Type B pancreatic cell (in vitro differentiated cells): Measurements from ENCODE around the gene IL21R. TPM values are rescaled to one million over a fixed set of nuclear protein-coding genes. Genes with fewer than 3 reads are reported as not detected.

Experiments used
- DNase-seq: peaks from one replicate; pipeline ENCODE4 v3.0.0; 2021; ENCODE audit warnings: mixed read lengths; ENCODE audit not compliant: unreplicated experiment; ENCODE audit errors: extremely low spot score
- H3K27ac Mint-ChIP-seq: 2 replicates; pipeline ENCODE4 v1.8.0; 2021; ENCODE audit warnings: mild to moderate bottlenecking, mixed read lengths
- H3K27me3 Mint-ChIP-seq: 2 replicates; pipeline ENCODE4 v1.8.0; 2021; ENCODE audit warnings: mixed read lengths
- H3K36me3 Mint-ChIP-seq: 2 replicates; pipeline ENCODE4 v1.8.0; 2021; ENCODE audit warnings: mixed read lengths
- H3K4me1 Mint-ChIP-seq: one replicate; pipeline ENCODE4 v1.8.0; 2021; ENCODE audit warnings: mixed read lengths; ENCODE audit not compliant: unreplicated experiment
- H3K4me3 Mint-ChIP-seq: 2 replicates; pipeline ENCODE4 v1.8.0; 2021; ENCODE audit warnings: mild to moderate bottlenecking, mixed read lengths
- H3K9me3 Mint-ChIP-seq: 2 replicates; pipeline ENCODE4 v1.8.0; 2021; ENCODE audit warnings: mixed read lengths
- CTCF ChIP-seq: fragments of 200-600 bp; sonication (generic); conservative IDR thresholded peaks from 2 replicates; pipeline ENCODE4 v1.5.0; 2021; ENCODE audit warnings: antibody characterized with exemption, mild to moderate bottlenecking
- long read RNA-seq: library from polyadenylated mRNA; unstranded; transcript quantifications from one replicate; pipeline ENCODE4 v2.0.0, GENCODE V29; 2020
- total RNA-seq: library from RNA; stranded (reverse); gene quantifications from 2 replicates; pipeline ENCODE4 v1.2.1, GENCODE V29; 2021; ENCODE audit warnings: low replicate concordance

Gene IL21R
- total RNA-seq, result 0.29 TPM in 1 of 2 replicates, not detected in the other
- long read RNA-seq, result 0 reads

GRCh38 chr16:27401768-27402568 lies at the start of gene IL21R:
Gene IL21R, plus strand, starts transcription at chr16:27402174. Its CDS starts 27,898 bp downstream, at chr16:27430072.
- DNase-seq, result no peak
- Mint-ChIP-seq H3K4me3 (no peak within 1 kb of the TSS), H3K4me1 (no peaks in the 10 kb centered on the region), H3K27ac (no peak within 1 kb of the TSS), H3K9me3 (no peaks in the 10 kb centered on the region), H3K27me3 (peaks cover 25% of the 10 kb centered on the region), H3K36me3 (no peaks in the 10 kb centered on the region)
- no peak for TF ChIP-seq CTCF

GRCh38 chr16:27353853-27354252 lies 48.1 kb upstream of the IL21R start:
- Mint-ChIP-seq H3K27me3 (no peaks in the 10 kb centered on the region), H3K36me3 (peaks cover 12% of the 10 kb centered on the region), H3K27ac (no peak overlapping the region), H3K9me3 (no peaks in the 10 kb centered on the region), H3K4me1 (no peaks in the 10 kb centered on the region), H3K4me3 (no peak overlapping the region)
- no peak for TF ChIP-seq CTCF
- no peak for DNase-seq

- Mint-ChIP-seq H3K27ac (no peak overlapping the region), H3K27me3 (no peaks in the 10 kb centered on the region), H3K4me1 (no peaks in the 10 kb centered on the region), H3K9me3 (no peaks in the 10 kb centered on the region), H3K4me3 (no peak overlapping the region), H3K36me3 (peaks cover 9% of the 10 kb centered on the region)
- DNase-seq, result no peak
- TF ChIP-seq CTCF, result peak; percentile 21
These were observed 46.4 kb upstream of the IL21R start for GRCh38 chr16:27355610-27356009.

GRCh38 chr16:27356794-27357193 lies 45.2 kb upstream of the IL21R start:
- Mint-ChIP-seq H3K4me3 (no peak overlapping the region), H3K27ac (no peak overlapping the region), H3K27me3 (no peaks in the 10 kb centered on the region), H3K4me1 (no peaks in the 10 kb centered on the region), H3K36me3 (peaks cover 11% of the 10 kb centered on the region), H3K9me3 (no peaks in the 10 kb centered on the region)
- TF ChIP-seq CTCF, result no peak
- no peak for DNase-seq

- H3K27me3 Mint-ChIP-seq, result no peaks in the 10 kb centered on the region
- H3K27ac Mint-ChIP-seq, result no peak overlapping the region
- H3K36me3 Mint-ChIP-seq, result peaks cover 16% of the 10 kb centered on the region
- no peak overlapping the region for H3K4me3 Mint-ChIP-seq
- no peaks in the 10 kb centered on the region for H3K4me1 Mint-ChIP-seq
- TF ChIP-seq CTCF, result no peak
- no peaks in the 10 kb centered on the region for H3K9me3 Mint-ChIP-seq
- DNase-seq, result no peak
These were observed 42.9 kb upstream of the IL21R start for GRCh38 chr16:27359051-27359450.
